Stimulated activated memory B cell treated with anti-CD40 and anti-IgM and Interleukin-4, amounts not matched to agents 10 μg/mL and 1 μg/mL and 100 μg/mL, for 72 hours (primary cell): ENCODE data around the gene CACNA1C.

ENCODE experiments used
- ATAC-seq: fragments of 150-1000 bp; cut with Tn5 transposase; 2 replicates; pipeline ENCODE4 v1.10.0; 2021
- H3K27ac Mint-ChIP-seq: one replicate; pipeline ENCODE4 v1.8.0; 2022; ENCODE audit warnings: mild to moderate bottlenecking, mixed read lengths
- H3K27me3 Mint-ChIP-seq: one replicate; pipeline ENCODE4 v1.8.0; 2022; ENCODE audit warnings: mixed read lengths
- H3K36me3 Mint-ChIP-seq: one replicate; pipeline ENCODE4 v1.8.0; 2022; ENCODE audit warnings: mixed read lengths
- H3K4me1 Mint-ChIP-seq: one replicate; pipeline ENCODE4 v1.8.0; 2022; ENCODE audit warnings: mixed read lengths
- H3K4me3 Mint-ChIP-seq: one replicate; pipeline ENCODE4 v1.8.0; 2022; ENCODE audit warnings: mild to moderate bottlenecking, moderate library complexity, mixed read lengths
- H3K9me3 Mint-ChIP-seq: one replicate; pipeline ENCODE4 v1.8.0; 2022; ENCODE audit warnings: mixed read lengths

The CACNA1C gene

DNA sequence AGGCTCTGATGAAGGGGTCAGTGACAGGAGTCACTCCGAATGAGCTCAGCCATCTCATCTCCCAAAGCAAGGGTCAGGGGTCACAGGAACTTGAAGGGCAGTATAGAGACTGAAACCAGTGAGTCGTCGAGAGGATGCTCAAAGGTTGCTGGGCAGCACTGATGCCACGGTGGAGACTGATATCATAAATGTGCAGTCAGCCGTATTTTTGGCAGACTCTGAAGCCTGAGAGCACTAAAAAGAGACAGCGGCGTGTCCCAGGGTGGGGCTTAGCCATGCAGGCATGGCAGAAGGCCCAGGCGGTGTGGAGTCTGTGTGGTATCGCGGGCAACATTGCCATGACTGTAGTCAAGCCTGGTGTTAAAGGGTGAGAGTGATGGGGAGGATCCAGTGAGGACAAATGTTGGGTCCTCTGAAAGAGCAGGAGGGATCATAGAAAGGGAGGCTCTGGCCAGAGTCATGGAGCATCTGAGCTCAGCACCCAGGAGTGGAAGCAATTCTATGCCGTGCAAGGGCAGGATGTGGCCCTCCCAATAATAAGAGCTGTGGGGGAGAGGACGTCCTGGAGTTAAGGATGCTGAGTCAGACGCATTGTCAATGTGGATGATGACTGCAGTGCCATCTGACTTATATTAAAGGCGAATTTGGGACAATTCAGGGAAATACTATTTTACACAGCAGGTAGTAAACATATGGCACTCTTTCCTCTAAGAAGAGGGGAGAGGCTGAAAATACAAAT lies 500.8 kb downstream of the CACNA1C start:
- Mint-ChIP-seq H3K27ac (no peak overlapping the region), H3K9me3 (no peaks in the 10 kb centered on the region), H3K27me3 (peaks cover 25% of the 10 kb centered on the region), H3K4me1 (no peaks in the 10 kb centered on the region), H3K4me3 (no peak overlapping the region), H3K36me3 (no peaks in the 10 kb centered on the region)
- ATAC-seq: no peak

DNA sequence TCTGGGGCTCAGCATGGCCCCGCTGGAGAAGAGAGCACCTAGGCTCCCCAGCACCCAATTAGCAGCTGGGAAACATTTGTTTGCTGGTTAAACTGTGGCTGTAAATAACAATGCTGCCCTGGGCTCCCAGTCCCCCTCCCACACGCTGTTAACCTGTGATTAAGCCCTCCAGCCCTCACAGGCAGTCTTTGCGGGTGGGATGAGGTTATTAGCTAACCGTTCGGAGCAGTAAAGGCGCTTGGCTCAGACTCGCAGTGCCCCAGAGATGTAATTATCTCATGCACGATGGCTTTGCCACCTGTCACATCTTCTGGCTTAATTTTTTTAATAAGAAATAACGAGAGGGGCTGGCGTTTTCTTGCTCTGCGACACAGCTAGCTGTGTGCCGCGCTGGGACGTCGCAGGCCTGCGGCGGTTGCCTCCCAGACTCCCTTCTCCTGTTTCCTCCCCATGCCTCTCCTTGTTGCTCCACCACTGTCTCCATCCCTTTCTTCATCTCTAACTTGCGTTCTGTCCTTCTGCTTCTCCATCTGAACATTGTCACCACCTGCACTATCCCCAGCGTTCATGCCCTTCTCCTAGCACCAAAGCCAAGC lies 502.8 kb downstream of the CACNA1C start:
- H3K4me3 Mint-ChIP-seq: no peak overlapping the region
- H3K27me3 Mint-ChIP-seq: peaks cover 25% of the 10 kb centered on the region
- H3K4me1 Mint-ChIP-seq: peaks cover 4% of the 10 kb centered on the region
- H3K27ac Mint-ChIP-seq: no peak overlapping the region
- ATAC-seq: no peak
- H3K36me3 Mint-ChIP-seq: no peaks in the 10 kb centered on the region
- H3K9me3 Mint-ChIP-seq: no peaks in the 10 kb centered on the region

DNA sequence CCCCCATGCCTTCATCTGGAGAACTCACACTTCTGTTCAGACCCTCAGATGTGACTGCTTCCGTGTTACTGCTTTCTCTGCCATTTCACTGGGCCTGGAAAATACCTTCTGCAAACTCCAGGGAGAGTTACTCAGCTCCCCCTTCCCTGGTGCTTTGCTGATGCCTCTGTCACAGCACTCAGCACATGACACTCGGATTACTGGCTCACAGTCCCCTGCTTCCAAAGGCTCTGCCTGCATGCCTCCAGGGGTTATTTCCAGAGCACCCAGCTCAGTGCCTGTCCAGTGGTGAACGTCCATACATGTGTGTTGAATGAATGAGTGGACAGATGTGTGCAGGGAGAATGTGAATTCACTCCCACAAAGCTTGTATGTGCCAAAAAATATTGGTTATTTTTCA lies 504.8 kb downstream of the CACNA1C start:
- H3K27ac Mint-ChIP-seq: no peak overlapping the region

DNA sequence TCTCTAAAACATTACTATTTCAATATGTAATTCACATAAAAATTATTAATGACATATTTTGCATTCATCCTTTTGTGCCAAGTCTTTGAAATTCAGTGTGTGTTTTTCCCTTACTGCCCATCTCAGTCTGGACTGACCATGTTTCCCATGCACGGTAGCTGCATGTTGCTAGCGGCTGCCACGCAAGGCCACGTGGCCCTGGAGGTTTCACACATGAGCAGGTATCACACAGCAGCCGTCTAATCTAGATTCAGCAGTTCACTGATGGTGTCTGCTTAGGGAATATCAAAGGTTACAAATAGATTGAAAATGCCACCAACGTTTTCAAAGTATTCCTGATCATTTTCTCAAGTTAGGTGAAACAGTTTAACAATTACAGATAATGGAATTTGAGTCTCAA lies 507.1 kb downstream of the CACNA1C start:
- Mint-ChIP-seq H3K27me3 (peaks cover 25% of the 10 kb centered on the region), H3K27ac (no peak overlapping the region), H3K4me1 (peaks cover 4% of the 10 kb centered on the region), H3K9me3 (no peaks in the 10 kb centered on the region), H3K4me3 (no peak overlapping the region), H3K36me3 (no peaks in the 10 kb centered on the region)
- ATAC-seq: no peak

More for the DNA sequence above, 504.8 kb downstream of the CACNA1C start:
- Mint-ChIP-seq H3K4me3 (no peak overlapping the region), H3K4me1 (peaks cover 4% of the 10 kb centered on the region), H3K9me3 (no peaks in the 10 kb centered on the region), H3K27me3 (peaks cover 25% of the 10 kb centered on the region), H3K36me3 (no peaks in the 10 kb centered on the region)
- no peak for ATAC-seq

DNA sequence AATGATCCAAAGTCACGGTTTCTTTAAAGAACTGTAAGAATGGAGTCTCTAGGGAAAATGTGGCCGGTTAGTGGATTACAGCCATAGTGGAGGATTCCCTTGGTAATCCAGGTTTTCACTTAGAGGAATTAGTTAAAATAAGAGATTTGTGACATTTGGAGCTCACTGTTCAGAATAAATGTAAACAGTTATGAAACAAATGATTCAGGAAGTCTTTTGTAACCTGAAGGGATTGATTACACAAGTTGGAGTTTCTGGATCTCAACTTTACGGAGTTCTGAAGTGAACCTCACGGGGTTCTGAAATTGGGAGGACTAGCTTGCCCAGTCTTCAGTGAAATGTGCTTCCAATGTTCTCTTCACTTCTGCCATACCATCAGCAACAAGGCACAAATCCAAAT lies 507.6 kb downstream of the CACNA1C start:
- H3K4me1 Mint-ChIP-seq: peaks cover 4% of the 10 kb centered on the region
- H3K27ac Mint-ChIP-seq: no peak overlapping the region
- H3K27me3 Mint-ChIP-seq: peaks cover 25% of the 10 kb centered on the region
- ATAC-seq: no peak
- no peak overlapping the region for H3K4me3 Mint-ChIP-seq
- H3K36me3 Mint-ChIP-seq: no peaks in the 10 kb centered on the region
- no peaks in the 10 kb centered on the region for H3K9me3 Mint-ChIP-seq

DNA sequence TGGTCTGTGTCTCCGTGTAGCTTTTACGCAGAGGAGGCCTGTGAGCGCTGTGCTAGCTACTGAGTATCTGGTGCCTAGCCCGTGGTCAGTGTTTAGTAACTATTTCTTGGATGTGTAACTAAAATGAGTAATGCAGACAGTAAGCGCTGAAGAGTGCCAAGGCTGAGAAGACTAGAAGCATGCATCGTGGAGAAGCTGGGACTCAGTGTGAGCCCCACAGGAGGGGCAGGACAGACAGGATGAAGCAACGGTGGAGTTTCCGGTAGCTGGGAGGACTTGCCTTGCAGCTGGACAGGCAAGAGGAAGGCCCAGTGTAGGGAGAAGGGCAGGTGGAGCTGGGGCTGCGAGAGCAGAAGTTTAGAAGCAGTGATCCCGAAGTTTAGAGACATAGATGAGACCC lies 508.6 kb downstream of the CACNA1C start:
- peaks cover 16% of the 10 kb centered on the region for H3K27me3 Mint-ChIP-seq
- no peaks in the 10 kb centered on the region for H3K36me3 Mint-ChIP-seq
- peaks cover 4% of the 10 kb centered on the region for H3K4me1 Mint-ChIP-seq
- no peaks in the 10 kb centered on the region for H3K9me3 Mint-ChIP-seq
- ATAC-seq: no peak
- no peak overlapping the region for H3K27ac Mint-ChIP-seq
- H3K4me3 Mint-ChIP-seq: no peak overlapping the region

DNA sequence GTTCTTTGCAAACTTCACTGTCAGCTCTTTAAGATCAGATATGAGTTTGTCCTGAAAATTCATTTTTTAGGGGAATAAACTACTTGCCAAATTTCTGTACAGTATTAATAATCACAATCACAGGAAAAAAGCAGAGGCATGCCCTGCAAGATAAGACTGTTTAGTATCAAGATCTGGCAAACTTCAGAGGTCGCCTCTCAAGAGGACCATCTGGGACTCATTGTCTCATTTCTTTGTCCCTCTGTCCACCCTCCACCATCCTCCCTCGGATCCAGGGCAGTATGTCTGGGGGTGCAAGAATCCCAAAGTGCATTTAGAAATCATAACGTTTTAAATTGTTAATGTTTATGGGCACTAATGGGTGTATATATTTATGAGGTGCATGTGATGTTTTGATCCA lies 509.6 kb downstream of the CACNA1C start:
- Mint-ChIP-seq H3K9me3 (no peaks in the 10 kb centered on the region), H3K27ac (no peak overlapping the region), H3K4me3 (no peak overlapping the region), H3K36me3 (no peaks in the 10 kb centered on the region), H3K27me3 (peaks cover 6% of the 10 kb centered on the region), H3K4me1 (peaks cover 4% of the 10 kb centered on the region)
- no peak for ATAC-seq

DNA sequence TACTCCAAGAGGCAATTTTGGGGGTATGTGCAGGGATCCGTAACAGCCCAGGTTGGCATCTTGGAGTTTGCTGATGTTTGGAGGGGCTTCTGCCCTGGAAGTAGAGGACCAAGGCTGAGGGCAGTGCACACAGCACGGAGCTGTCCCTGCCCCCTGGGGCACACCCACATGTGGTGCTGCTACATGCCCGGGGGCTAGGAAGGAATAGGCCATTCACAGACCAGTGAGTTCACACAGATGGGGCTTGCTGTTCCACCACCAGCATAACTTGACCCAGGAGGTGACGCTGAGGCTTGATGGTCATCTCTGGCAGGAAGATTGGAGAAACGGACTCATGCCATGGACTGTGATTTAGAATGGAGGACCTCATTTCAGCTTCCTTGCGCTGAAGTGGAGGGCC lies 510.9 kb downstream of the CACNA1C start:
- no peak for ATAC-seq
- H3K27ac Mint-ChIP-seq: no peak overlapping the region
- H3K4me1 Mint-ChIP-seq: peaks cover 4% of the 10 kb centered on the region
- no peaks in the 10 kb centered on the region for H3K36me3 Mint-ChIP-seq
- no peaks in the 10 kb centered on the region for H3K9me3 Mint-ChIP-seq
- no peaks in the 10 kb centered on the region for H3K27me3 Mint-ChIP-seq
- H3K4me3 Mint-ChIP-seq: no peak overlapping the region

DNA sequence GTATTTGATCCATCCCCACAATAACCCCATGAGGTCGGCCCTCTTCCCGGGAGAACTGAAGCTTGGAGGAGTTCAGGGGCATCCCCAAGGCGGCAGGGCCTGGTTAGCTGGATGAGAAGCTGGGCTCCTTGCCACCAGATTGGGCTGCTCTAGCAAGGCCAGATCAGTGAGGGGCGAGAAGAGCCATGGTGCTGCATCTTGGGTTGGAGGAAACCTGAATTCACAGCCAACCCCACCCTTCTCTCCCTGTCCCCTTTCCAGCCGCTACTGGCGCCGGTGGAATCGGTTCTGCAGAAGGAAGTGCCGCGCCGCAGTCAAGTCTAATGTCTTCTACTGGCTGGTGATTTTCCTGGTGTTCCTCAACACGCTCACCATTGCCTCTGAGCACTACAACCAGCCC lies 513.4 kb downstream of the CACNA1C start:
- Mint-ChIP-seq H3K9me3 (no peaks in the 10 kb centered on the region), H3K4me1 (no peaks in the 10 kb centered on the region), H3K36me3 (no peaks in the 10 kb centered on the region), H3K27me3 (no peaks in the 10 kb centered on the region), H3K4me3 (no peak overlapping the region), H3K27ac (no peak overlapping the region)
- ATAC-seq: no peak

DNA sequence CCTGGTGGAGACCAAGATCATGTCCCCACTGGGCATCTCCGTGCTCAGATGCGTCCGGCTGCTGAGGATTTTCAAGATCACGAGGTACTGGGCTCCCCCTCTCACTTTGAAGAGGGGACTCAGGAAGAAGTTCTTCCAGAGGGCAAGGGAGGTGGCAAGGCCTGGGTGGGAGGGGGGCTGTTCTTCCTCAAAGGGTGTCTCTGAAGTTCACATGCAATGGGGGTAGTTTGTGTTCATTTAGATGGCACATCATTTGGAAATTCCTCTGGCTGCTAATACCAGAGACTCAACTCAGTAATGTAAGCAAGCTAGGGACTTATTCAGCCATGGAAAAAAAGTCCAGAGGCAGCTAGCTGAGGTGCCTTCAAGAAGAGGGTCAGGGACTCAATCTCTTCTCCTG lies 514.9 kb downstream of the CACNA1C start:
- no peak overlapping the region for H3K4me3 Mint-ChIP-seq
- H3K27ac Mint-ChIP-seq: no peak overlapping the region
- peaks cover 8% of the 10 kb centered on the region for H3K27me3 Mint-ChIP-seq
- H3K9me3 Mint-ChIP-seq: no peaks in the 10 kb centered on the region
- no peaks in the 10 kb centered on the region for H3K36me3 Mint-ChIP-seq
- no peak for ATAC-seq
- no peaks in the 10 kb centered on the region for H3K4me1 Mint-ChIP-seq

DNA sequence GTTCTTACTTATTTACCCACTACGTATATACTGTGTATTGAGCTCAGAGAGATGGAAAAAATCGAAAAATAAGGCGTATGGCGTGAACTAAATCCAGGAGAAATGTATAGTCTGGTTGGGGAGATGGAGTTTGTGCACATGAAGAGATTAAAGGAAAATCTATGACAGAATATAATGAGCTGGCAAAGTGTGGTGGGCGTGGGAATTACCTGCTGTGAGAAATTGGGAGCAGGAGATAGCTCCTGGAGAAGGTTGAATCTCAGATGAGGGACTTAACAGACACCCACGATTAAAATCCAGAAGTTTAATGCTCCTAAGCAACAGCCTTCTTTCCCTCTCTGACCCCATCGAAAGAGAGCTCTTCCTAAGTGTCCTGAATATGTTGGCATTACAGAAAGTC lies 517.8 kb downstream of the CACNA1C start:
- H3K4me3 Mint-ChIP-seq: no peak overlapping the region
- H3K27ac Mint-ChIP-seq: no peak overlapping the region
- H3K36me3 Mint-ChIP-seq: no peaks in the 10 kb centered on the region
- H3K27me3 Mint-ChIP-seq: peaks cover 28% of the 10 kb centered on the region
- H3K9me3 Mint-ChIP-seq: no peaks in the 10 kb centered on the region
- no peak for ATAC-seq
- H3K4me1 Mint-ChIP-seq: no peaks in the 10 kb centered on the region

DNA sequence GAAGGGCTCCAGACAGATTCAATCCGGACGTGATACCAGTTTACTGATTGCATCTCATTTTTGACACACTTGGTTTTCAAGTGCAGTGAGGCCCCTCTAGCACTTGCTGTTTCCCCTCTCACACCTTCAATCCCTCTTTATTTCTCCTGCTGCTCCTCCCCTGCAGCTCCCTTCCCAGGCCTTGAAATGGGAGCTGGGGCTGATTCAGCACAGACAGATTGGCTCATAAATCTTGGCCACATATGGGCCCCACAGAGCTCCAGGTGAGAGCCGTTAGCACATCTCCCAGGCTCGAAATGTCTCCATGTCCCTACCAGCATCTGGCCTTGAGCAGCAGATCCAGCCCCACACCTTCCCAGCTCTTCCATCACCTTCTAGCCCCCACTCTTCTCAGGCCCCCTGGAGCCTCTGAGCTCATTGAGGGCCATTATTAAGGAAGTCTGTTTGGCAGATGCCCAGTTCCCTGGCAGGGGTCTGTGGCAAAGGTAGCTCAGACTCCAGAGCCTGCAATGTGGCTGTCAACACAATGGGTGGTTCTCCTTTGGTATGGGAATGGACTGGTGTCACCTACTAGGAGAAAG lies 521.7 kb downstream of the CACNA1C start:
- no peak overlapping the region for H3K4me3 Mint-ChIP-seq
- H3K9me3 Mint-ChIP-seq: no peaks in the 10 kb centered on the region
- H3K27me3 Mint-ChIP-seq: peaks cover 36% of the 10 kb centered on the region
- no peaks in the 10 kb centered on the region for H3K4me1 Mint-ChIP-seq
- ATAC-seq: no peak
- no peak overlapping the region for H3K27ac Mint-ChIP-seq
- H3K36me3 Mint-ChIP-seq: no peaks in the 10 kb centered on the region

DNA sequence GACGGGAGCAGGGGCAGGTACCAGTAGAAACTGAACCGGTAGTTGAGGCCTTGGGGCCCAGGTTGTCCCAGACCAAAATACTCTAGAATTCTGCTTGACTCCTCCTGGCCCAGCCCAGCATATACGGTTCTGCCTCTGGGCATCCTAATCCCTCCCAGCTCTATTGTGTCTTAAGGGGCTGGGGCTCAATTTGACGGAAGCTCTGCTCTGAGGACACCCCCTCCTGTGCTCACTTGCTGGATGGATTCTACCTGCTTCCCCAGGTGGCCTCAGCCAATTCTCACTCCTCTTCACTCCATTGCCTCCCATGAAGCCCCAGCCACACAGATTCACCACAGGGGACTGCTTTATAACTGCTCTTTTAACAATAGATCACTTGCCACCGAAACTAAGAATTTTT lies 522.5 kb downstream of the CACNA1C start:
- H3K27me3 Mint-ChIP-seq: peaks cover 36% of the 10 kb centered on the region
- no peak overlapping the region for H3K27ac Mint-ChIP-seq
- no peaks in the 10 kb centered on the region for H3K9me3 Mint-ChIP-seq
- H3K36me3 Mint-ChIP-seq: no peaks in the 10 kb centered on the region
- no peaks in the 10 kb centered on the region for H3K4me1 Mint-ChIP-seq
- H3K4me3 Mint-ChIP-seq: no peak overlapping the region
- ATAC-seq: no peak

DNA sequence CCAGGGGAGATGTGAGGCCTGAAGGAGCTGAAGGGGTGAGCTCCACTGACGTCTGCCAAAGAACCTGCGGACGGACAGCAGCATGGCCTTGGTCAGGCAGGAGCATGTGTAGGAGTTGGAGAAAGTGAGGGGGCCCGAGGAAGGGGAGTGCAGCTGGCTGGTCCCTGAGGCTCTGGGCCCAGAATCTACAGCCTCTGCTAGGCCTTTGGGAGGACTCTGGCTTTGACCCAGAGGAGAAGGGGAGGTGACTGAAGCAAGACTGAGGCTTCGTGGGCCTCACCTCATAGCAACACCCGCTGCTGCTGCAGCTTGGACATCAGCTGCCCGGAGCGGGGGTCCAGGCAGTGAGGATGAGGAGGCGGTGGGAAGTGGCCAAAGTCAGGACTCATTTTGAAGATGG lies 525.4 kb downstream of the CACNA1C start:
- peaks cover 5% of the 10 kb centered on the region for H3K4me1 Mint-ChIP-seq
- ATAC-seq: no peak
- peaks cover 46% of the 10 kb centered on the region for H3K27me3 Mint-ChIP-seq
- H3K9me3 Mint-ChIP-seq: no peaks in the 10 kb centered on the region
- no peaks in the 10 kb centered on the region for H3K36me3 Mint-ChIP-seq
- no peak overlapping the region for H3K4me3 Mint-ChIP-seq
- no peak overlapping the region for H3K27ac Mint-ChIP-seq

DNA sequence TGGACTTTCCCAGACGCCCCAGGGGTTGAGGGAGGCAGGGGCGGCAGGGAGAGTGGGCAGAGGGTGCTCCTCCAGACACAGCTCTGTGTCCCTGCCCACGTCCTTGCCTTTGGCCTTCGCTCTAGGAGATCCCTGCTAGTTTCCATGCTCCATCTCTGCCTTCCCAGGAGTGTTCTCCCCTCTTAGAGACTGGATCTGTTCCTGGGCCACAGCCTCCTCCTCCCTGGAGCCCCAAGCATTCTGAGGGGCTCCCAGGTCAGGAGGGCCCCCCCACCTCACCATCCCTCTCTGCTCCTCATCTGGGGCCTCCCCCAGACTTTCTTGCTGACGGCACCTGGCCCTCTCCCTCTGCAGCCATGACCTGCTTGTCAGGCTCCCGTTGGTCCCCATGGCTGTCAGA lies 526.0 kb downstream of the CACNA1C start:
- peaks cover 51% of the 10 kb centered on the region for H3K27me3 Mint-ChIP-seq
- no peak for ATAC-seq
- H3K4me3 Mint-ChIP-seq: no peak overlapping the region
- H3K36me3 Mint-ChIP-seq: no peaks in the 10 kb centered on the region
- no peaks in the 10 kb centered on the region for H3K9me3 Mint-ChIP-seq
- no peak overlapping the region for H3K27ac Mint-ChIP-seq
- H3K4me1 Mint-ChIP-seq: peaks cover 5% of the 10 kb centered on the region

DNA sequence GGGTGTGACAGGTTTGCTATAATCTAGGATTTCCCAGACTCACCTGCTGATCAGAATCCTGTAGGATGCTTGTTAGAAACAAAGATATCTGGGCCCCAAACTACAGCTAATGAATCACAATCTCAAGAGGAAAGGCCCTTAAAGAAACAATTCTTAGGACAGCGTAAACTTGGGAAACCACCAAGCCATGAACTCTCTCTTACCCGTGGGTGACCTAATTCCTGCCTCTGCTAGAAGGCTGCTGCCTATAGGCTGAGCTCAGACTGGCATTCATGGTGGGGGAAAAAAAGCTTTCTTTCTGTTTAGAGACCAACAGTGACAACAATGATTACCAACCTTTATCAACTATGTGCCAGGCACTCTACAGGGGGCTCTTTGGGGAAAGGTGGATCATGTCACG lies 528.0 kb downstream of the CACNA1C start:
- no peak for ATAC-seq
- Mint-ChIP-seq H3K27me3 (peaks cover 53% of the 10 kb centered on the region), H3K4me3 (no peak overlapping the region), H3K36me3 (no peaks in the 10 kb centered on the region), H3K27ac (no peak overlapping the region), H3K9me3 (no peaks in the 10 kb centered on the region), H3K4me1 (peaks cover 5% of the 10 kb centered on the region)
